Testis (tissue), 2 donors: Measurements from ENCODE around the gene SLC24A3.

Experiments
- POLR2A ChIP-seq: fragments of 450-650 bp; IDR thresholded peaks from one replicate; pipeline ENCODE4 v1.6.1; 2017; ENCODE audit warnings: antibody characterized with exemption, mild to moderate bottlenecking, moderate library complexity
- TF ChIP-seq, protein P1 (sequence below), 3 experiments: fragments of 450-650 bp in 2 of 3; fragments of 200-600 bp in 1 of 3; sonication (generic) in 1 of 3; IDR thresholded peaks; one replicate each; pipeline ENCODE4 v1.5.1; 2016 to 2019; ENCODE audit warnings: antibody characterized with exemption in 3 of 3, mild to moderate bottlenecking in 2 of 3, moderate library complexity in 1 of 3

DNA sequence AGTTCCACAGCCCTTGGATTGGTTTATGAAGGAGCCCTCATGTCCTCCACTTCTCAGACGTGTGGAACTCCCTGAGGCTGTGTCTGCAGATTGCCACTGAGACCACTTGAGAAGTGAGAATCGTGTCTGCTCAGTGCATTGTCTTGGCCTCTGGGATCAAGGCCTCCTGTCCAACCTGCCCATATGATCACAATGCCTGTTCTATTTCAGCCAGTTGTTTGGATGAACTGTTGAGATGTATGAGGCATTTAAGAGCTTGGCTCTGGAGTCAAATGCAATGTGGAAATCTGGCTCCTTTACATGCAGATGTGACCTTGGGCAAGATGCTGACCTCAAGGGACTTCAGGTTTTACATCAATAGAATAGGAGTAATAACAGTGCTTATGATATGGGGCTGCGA, 125.9 kb downstream of the SLC24A3 start:
- TF ChIP-seq, protein P1, sequence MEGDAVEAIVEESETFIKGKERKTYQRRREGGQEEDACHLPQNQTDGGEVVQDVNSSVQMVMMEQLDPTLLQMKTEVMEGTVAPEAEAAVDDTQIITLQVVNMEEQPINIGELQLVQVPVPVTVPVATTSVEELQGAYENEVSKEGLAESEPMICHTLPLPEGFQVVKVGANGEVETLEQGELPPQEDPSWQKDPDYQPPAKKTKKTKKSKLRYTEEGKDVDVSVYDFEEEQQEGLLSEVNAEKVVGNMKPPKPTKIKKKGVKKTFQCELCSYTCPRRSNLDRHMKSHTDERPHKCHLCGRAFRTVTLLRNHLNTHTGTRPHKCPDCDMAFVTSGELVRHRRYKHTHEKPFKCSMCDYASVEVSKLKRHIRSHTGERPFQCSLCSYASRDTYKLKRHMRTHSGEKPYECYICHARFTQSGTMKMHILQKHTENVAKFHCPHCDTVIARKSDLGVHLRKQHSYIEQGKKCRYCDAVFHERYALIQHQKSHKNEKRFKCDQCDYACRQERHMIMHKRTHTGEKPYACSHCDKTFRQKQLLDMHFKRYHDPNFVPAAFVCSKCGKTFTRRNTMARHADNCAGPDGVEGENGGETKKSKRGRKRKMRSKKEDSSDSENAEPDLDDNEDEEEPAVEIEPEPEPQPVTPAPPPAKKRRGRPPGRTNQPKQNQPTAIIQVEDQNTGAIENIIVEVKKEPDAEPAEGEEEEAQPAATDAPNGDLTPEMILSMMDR (IDR thresholded peaks at IDR 0.05) = no peak
- no peak for TF ChIP-seq POLR2A
